ENCODE results near the gene ADAMTS3.

The ADAMTS3 gene

GRCh38 chr4:72274251-72274650 is 294.8 kb downstream of the ADAMTS3 start:
- TF ChIP-seq GATA1 (IDR thresholded peaks at IDR 0.05; ENCODE audit: low read depth, low read length): no peak
- no peak for TF ChIP-seq POLR2A (IDR thresholded peaks at IDR 0.05; ENCODE audit: low read length)
- no peak for DNase-seq

GRCh38 chr4:72255269-72255668 is 313.8 kb downstream of the ADAMTS3 start:
- no peak for DNase-seq
- TF ChIP-seq POLR2A (IDR thresholded peaks at IDR 0.05; ENCODE audit: low read length) (no peak), GATA1 (IDR thresholded peaks at IDR 0.05; ENCODE audit: low read depth, low read length) (no peak)

GRCh38 chr4:72243641-72244040 is 325.4 kb downstream of the ADAMTS3 start:
- TF ChIP-seq POLR2A (IDR thresholded peaks at IDR 0.05; ENCODE audit: low read length) (no peak), GATA1 (IDR thresholded peaks at IDR 0.05; ENCODE audit: low read depth, low read length) (no peak)
- no peak for DNase-seq

- no peak for DNase-seq
- no peak for TF ChIP-seq POLR2A (IDR thresholded peaks at IDR 0.05; ENCODE audit: low read length)
These were observed 329.4 kb downstream of the ADAMTS3 start for GRCh38 chr4:72239487-72240116.

All from erythroblast (primary cell).